H1 (cell line): Measurements from ENCODE around the gene RBM19. TPM values are rescaled to one million over a fixed set of nuclear protein-coding genes. Genes with fewer than 3 reads are reported as not detected.

Experiments used
- CTBP2 ChIP-seq: IDR thresholded peaks from 2 replicates; pipeline ENCODE4 v1.7.0; 2011; ENCODE audit warnings: borderline replicate concordance, mild to moderate bottlenecking, moderate library complexity, mixed read lengths, low read length; ENCODE audit not compliant: insufficient read depth, insufficient read length
- PHF8 ChIP-seq: fragments of 200-600 bp; sonication (generic); conservative IDR thresholded peaks from 2 replicates; pipeline ENCODE4 v1.7.1; 2012; ENCODE audit warnings: low read depth, mild to moderate bottlenecking, inconsistent platforms, low read length, moderate library complexity
- RFX5 ChIP-seq: IDR thresholded peaks from 2 replicates; pipeline ENCODE4 v1.6.1; 2011; ENCODE audit warnings: low read depth, low read length, improper control_type of control experiment, borderline replicate concordance
- SAP30 ChIP-seq: fragments of 300-600 bp; sonication (generic); IDR thresholded peaks from 2 replicates; pipeline ENCODE4 v1.7.1; 2012; ENCODE audit warnings: low read length, moderate library complexity, mild to moderate bottlenecking, inconsistent platforms; ENCODE audit not compliant: insufficient read depth, insufficient replicate concordance
- SUZ12 ChIP-seq: fragments of 200-600 bp; sonication (generic); IDR thresholded peaks from 2 replicates; pipeline ENCODE4 v1.6.1; 2012; ENCODE audit warnings: mild to moderate bottlenecking, inconsistent platforms, low read length, moderate library complexity, mixed read lengths
- TAF1 ChIP-seq: IDR thresholded peaks from 2 replicates; pipeline ENCODE4 v1.6.1; 2011; ENCODE audit warnings: mild to moderate bottlenecking, low read depth, low read length
- TCF12 ChIP-seq: IDR thresholded peaks from 2 replicates; pipeline ENCODE4 v1.6.1; 2011; ENCODE audit warnings: low read depth, mild to moderate bottlenecking, low read length
- polyA plus RNA-seq, 7 experiments: library from polyadenylated mRNA; depleted of rRNA in 3 of 7; stranded (reverse) in 5 of 7; unstranded in 2 of 7; fragments of >200 nt in 5 of 7; fragments of 200-250 nt in 2 of 7; gene quantifications; 1 replicate in 5 of 7; 2 replicates in 1 of 7; 4 replicates in 1 of 7; pipeline versions ENCODE4 v1.2.1 to v1.2.3, GENCODE V29; 2011 to 2013; ENCODE audit warnings: missing spikeins in 2 of 7, mixed read lengths in 2 of 7
- total RNA-seq: library from RNA; stranded (reverse); fragmentation: NEBNext Ultra II Directional; extraction: Animal tissue kit (Norgen Biotek cat#: 25700); gene quantifications from 2 replicates; pipeline ENCODE4 v1.2.1, GENCODE V29; 2021

The RBM19 gene
- total and polyA plus RNA-seq, 2 of the 8 experiments (the other 6 are each of a cell fraction or from before 2014, with no cell fraction given) = 23.4 to 61.9 TPM

DNA sequence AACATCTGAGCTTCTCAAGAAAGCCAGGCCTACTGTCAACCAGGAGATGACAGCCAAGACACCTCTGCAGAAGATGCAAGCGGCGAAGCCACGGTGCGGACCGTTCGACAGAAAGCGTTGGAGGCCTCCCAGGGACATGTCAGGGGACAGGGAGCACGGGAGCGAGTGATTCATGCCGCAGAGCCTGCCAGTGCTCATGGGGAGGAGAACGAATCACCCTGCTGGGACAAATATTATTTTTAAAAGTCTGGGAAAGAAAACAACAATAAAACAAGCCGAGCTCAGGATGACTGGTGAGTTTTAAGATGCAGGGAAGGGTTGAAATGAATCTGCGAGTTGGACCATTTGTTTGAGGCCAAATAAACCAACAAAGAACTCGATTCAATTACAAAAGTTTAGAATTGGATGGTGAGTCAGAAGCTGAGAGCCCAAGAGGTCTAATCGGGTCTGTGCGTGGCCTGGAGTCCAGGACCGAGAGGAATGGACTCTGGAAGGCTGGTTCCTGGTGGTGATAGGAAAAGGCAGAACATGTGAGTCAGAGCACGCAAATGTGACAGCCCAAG lies 91.0 kb downstream of the RBM19 start (continued):
- TF ChIP-seq SAP30 (no peak), CTBP2 (no peak), PHF8 (no peak), TAF1 (no peak), TCF12 (no peak), SUZ12 (no peak), RFX5 (no peak)
- TF ChIP-seq, all 59 proteins: peak for 0
